ENCODE data around the gene CHEK1.
"Not testable (repeated sequence)": the region's sequence is repeated elsewhere in the genome, so short reads cannot be mapped to it uniquely, and the experiment has no call there.

Gene CHEK1

DNA sequence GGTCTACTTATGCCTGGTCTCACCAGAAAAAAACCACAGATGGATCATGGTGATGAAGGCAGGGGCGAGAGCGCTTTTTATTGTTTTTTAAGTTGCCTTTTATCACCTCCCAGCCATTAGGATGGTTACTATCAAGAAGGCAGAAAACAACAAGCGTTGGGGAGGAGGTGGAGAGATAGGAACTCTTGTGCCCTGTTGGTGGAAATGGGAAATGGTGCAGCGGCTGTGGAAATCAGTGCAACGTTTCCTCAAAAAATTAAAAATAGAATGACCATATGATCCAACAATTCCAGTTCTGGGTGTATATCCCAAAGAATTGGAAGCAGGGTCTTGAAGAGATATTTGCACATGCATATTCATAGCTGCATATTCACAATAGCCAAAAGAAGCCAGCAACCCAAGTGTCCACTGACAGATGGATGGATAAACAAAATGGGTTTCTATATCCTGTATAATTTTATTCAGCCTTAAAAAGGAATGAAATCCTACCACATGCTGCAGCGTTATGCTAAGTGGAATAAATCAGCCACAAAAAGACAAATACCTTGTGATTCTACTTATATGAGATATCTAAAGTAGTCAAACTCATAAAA lies 76.2 kb downstream of the CHEK1 start:
- no peak for DNase-seq

GRCh38 chr11:125701858-125702621 lies 77.1 kb downstream of the CHEK1 start:
- no peak for DNase-seq

DNA sequence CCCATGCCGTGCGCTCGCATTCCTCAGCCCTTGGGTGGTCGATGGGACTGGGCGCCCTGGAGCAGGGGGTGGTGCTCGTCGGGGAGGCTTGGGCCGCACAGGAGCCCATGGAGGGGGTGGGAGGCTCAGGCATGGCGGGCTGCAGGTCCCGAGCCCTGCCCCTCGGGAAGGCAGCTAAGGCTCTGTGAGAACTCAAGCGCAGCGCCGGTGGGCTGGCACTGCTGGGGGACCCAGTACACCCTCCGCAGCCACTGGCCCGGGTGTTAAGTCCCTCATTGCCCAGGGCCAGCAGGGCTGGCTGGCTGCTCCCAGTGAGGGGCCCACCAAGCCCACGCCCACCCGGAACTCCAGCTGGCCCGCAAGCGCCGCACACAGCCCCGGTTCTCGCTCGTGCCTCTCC lies 79.7 kb downstream of the CHEK1 start:
- not testable (repeated sequence) for DNase-seq

DNA sequence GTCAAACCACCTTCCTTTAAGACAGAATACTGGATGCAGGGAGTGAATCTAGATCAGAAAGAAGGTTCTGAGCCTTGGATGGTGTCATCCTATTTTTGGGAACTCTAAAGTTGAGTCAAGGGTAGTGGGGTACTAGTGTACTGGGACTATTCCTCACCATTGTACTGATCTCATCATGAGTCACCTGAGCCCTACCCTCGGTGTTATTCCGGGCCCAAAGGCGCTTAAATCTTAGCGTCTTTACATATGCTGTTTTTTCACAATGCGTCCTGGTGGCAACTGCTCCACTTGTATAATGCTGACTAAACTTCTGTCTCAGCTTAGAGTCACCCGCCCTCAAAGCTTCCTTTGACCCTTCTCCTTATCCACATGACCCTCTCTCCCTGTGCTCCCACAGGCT lies 95.8 kb downstream of the CHEK1 start:
- DNase-seq = no peak

DNA sequence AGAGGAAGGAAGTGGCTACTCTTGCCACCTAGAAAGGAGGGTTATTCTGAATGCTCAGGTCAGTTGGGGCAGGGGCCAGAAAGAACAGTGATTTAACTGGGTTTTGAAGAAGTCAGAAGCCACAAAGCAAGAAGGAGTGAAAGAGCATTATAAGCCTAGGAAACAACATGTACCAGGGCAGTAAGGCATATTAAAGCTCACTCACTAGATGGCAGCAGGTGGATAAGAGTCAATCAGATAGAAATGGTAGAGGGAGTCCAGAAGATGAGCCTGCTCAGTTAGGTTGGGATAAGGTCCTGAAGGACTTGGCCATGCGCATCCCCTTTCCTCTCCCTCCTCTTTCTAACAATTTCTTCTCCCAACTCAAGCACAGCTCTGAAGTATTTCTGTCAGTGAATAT lies 99.2 kb downstream of the CHEK1 start:
- DNase-seq = peak; percentile 1
